MM.1S (cell line): ENCODE data around the gene SLC6A8.
"Not testable (repeated sequence)": the region's sequence is repeated elsewhere in the genome, so short reads cannot be mapped to it uniquely, and the experiment has no call there.

Experiments used
- DNase-seq: peaks from one replicate; pipeline ENCODE4 v3.0.0-alpha.2; 2015
- H2AFZ ChIP-seq: fragments of 300-600 bp; sonication (generic); 2 replicates; pipeline ENCODE4 v1.6.0; 2016; ENCODE audit warnings: antibody characterized with exemption, low read length
- H3F3A ChIP-seq: fragments of 300-600 bp; sonication (generic); 2 replicates; pipeline ENCODE4 v1.6.1; 2016; ENCODE audit warnings: mild to moderate bottlenecking, antibody characterized with exemption, low read length, moderate library complexity, mixed read lengths; ENCODE audit not compliant: insufficient read depth
- H3K27ac ChIP-seq: fragments of 300-600 bp; sonication (generic); 2 replicates; pipeline ENCODE4 v1.5.1; 2016; ENCODE audit warnings: mild to moderate bottlenecking, low read length
- H3K27me3 ChIP-seq: fragments of 300-600 bp; sonication (generic); replicated peaks from 2 replicates; pipeline ENCODE4 v1.6.0; 2016; ENCODE audit warnings: low read length; ENCODE audit not compliant: insufficient read depth
- H3K36me3 ChIP-seq: fragments of 300-600 bp; sonication (generic); replicated peaks from 2 replicates; pipeline ENCODE4 v1.6.1; 2016; ENCODE audit warnings: mild to moderate bottlenecking, low read length, mixed read lengths; ENCODE audit not compliant: insufficient read depth
- H3K4me1 ChIP-seq: fragments of 300-600 bp; sonication (generic); 2 replicates; pipeline ENCODE4 v1.6.1; 2016; ENCODE audit warnings: low read length, mixed read lengths
- H3K4me2 ChIP-seq: fragments of 300-600 bp; sonication (generic); 2 replicates; pipeline ENCODE4 v1.6.0; 2016; ENCODE audit warnings: low read depth, low read length
- H3K4me3 ChIP-seq: fragments of 300-600 bp; sonication (generic); 2 replicates; pipeline ENCODE4 v1.5.1; 2016; ENCODE audit warnings: low read length, mixed read lengths
- H3K79me2 ChIP-seq: fragments of 300-600 bp; sonication (generic); 2 replicates; pipeline ENCODE4 v1.6.1; 2016; ENCODE audit warnings: mixed run types, low read length, mixed read lengths
- H3K9ac ChIP-seq: fragments of 300-600 bp; sonication (generic); 2 replicates; pipeline ENCODE4 v1.6.1; 2016; ENCODE audit warnings: low read length, mixed read lengths
- H3K9me2 ChIP-seq: fragments of 300-600 bp; sonication (generic); replicated peaks from 2 replicates; pipeline ENCODE4 v1.6.1; 2016; ENCODE audit warnings: mild to moderate bottlenecking, low read length, mixed read lengths; ENCODE audit not compliant: insufficient read depth
- H3K9me3 ChIP-seq: fragments of 300-600 bp; sonication (generic); replicated peaks from 2 replicates; pipeline ENCODE4 v1.6.1; 2016; ENCODE audit warnings: mild to moderate bottlenecking, low read length, mixed read lengths; ENCODE audit not compliant: insufficient read depth
- H4K20me1 ChIP-seq: fragments of 300-600 bp; sonication (generic); 2 replicates; pipeline ENCODE4 v1.6.1; 2016; ENCODE audit warnings: mild to moderate bottlenecking, low read length, moderate library complexity, mixed read lengths; ENCODE audit not compliant: insufficient read depth
- CTCF ChIP-seq: fragments of 300-600 bp; sonication (generic); IDR thresholded peaks from 2 replicates; pipeline ENCODE4 v1.5.1; 2016; ENCODE audit warnings: antibody characterized with exemption, low read length, mixed read lengths
- EZH2 ChIP-seq: fragments of 300-600 bp; sonication (generic); optimal IDR thresholded peaks from 2 replicates; pipeline ENCODE3; 2017; ENCODE audit warnings: low read depth, mild to moderate bottlenecking, antibody characterized with exemption, low read length, mixed read lengths
- EZH2phosphoT487 ChIP-seq: fragments of 300-600 bp; sonication (generic); IDR thresholded peaks from 2 replicates; pipeline ENCODE4 v1.6.1; 2018; ENCODE audit warnings: antibody characterized with exemption, low read length

Gene SLC6A8

GRCh38 chrX:153692003-153692402 is 4.3 kb downstream of the SLC6A8 start:
- no peak overlapping the region for H3K27ac ChIP-seq
- no peaks in the 10 kb centered on the region for H3K79me2 ChIP-seq
- H3K27me3 ChIP-seq: no peaks in the 10 kb centered on the region
- TF ChIP-seq CTCF (no peak), EZH2 (no peak), EZH2phosphoT487 (no peak)
- no peak overlapping the region for H3K4me3 ChIP-seq
- H3K9ac ChIP-seq: no peak overlapping the region
- H3K9me2 ChIP-seq: no peaks in the 10 kb centered on the region
- no peaks in the 10 kb centered on the region for H3K9me3 ChIP-seq
- H3K36me3 ChIP-seq: no peaks in the 10 kb centered on the region
- no peak overlapping the region for H2AFZ ChIP-seq
- no peaks in the 10 kb centered on the region for H3F3A ChIP-seq
- no peaks in the 10 kb centered on the region for H4K20me1 ChIP-seq
- no peak overlapping the region for H3K4me2 ChIP-seq
- no peaks in the 10 kb centered on the region for H3K4me1 ChIP-seq
- DNase-seq: no peak

- no peak for DNase-seq
- Histone ChIP-seq H3F3A (no peaks in the 10 kb centered on the region), H3K9ac (no peak overlapping the region), H3K4me2 (no peak overlapping the region), H3K4me1 (no peaks in the 10 kb centered on the region), H3K27ac (no peak overlapping the region), H3K9me2 (no peaks in the 10 kb centered on the region), H3K36me3 (no peaks in the 10 kb centered on the region), H3K27me3 (no peaks in the 10 kb centered on the region), H3K4me3 (no peak overlapping the region), H4K20me1 (no peaks in the 10 kb centered on the region), H3K9me3 (no peaks in the 10 kb centered on the region), H2AFZ (no peak overlapping the region), H3K79me2 (no peaks in the 10 kb centered on the region)
- no peak for TF ChIP-seq CTCF
Measured at GRCh38 chrX:153692611-153693156, 5.0 kb downstream of the SLC6A8 start.

DNA sequence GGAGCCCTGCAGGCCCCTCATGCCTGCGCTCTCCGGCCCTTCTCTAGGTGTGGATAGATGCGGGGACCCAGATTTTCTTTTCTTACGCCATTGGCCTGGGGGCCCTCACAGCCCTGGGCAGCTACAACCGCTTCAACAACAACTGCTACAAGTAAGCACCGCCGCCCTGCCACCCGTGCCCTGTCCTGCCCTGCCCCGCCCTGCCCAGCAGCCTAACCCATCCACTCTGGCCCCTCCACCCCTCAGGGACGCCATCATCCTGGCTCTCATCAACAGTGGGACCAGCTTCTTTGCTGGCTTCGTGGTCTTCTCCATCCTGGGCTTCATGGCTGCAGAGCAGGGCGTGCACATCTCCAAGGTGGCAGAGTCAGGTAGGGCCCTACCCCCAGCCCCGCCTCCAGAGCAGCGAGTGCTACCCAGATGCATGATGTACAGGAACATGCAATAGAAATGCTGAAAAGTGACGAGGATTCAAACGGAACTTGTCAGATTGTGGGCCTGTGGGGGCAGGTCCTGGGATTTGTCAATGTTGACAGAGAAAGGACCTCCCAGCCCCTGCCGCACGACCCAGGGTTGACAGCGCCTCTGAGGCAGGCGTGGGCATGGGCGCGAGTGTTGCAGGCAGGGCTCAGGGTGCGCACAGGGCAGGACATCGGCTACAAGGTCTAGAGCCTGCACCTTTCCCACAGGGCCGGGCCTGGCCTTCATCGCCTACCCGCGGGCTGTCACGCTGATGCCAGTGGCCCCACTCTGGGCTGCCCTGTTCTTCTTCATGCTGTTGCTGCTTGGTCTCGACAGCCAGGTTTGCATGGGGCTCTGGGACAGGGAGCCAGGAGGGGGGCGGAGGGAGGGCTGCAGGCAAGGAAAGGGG is 5.7 kb downstream of the SLC6A8 start:
- Histone ChIP-seq H3F3A (no peaks in the 10 kb centered on the region), H3K79me2 (no peaks in the 10 kb centered on the region), H3K4me3 (no peak overlapping the region), H3K27me3 (no peaks in the 10 kb centered on the region), H2AFZ (no peak overlapping the region), H3K36me3 (no peaks in the 10 kb centered on the region), H3K4me1 (no peaks in the 10 kb centered on the region), H3K9me3 (no peaks in the 10 kb centered on the region), H3K9me2 (no peaks in the 10 kb centered on the region), H3K4me2 (no peak overlapping the region), H4K20me1 (no peaks in the 10 kb centered on the region), H3K27ac (no peak overlapping the region), H3K9ac (no peak overlapping the region)
- TF ChIP-seq EZH2phosphoT487 (no peak), EZH2 (no peak), CTCF (no peak)
- DNase-seq: no peak

- H3K4me3 ChIP-seq, H3K36me3 ChIP-seq: not testable (repeated sequence)
Measured at GRCh38 chrX:153694256-153694655, 6.5 kb downstream of the SLC6A8 start.

More at GRCh38 chrX:153694256-153694655, 6.5 kb downstream of the SLC6A8 start:
- not testable (repeated sequence) for H4K20me1 ChIP-seq, H3K4me1 ChIP-seq, H3K9ac ChIP-seq, H3K9me3 ChIP-seq, H3K27me3 ChIP-seq, H3K9me2 ChIP-seq, H3K4me2 ChIP-seq, H2AFZ ChIP-seq, H3F3A ChIP-seq, DNase-seq, H3K27ac ChIP-seq, H3K79me2 ChIP-seq
